ENCODE results near the gene SH3BP5. TPM values are rescaled to one million over a fixed set of nuclear protein-coding genes. Genes with fewer than 3 reads are reported as not detected.

The SH3BP5 gene, protein sequence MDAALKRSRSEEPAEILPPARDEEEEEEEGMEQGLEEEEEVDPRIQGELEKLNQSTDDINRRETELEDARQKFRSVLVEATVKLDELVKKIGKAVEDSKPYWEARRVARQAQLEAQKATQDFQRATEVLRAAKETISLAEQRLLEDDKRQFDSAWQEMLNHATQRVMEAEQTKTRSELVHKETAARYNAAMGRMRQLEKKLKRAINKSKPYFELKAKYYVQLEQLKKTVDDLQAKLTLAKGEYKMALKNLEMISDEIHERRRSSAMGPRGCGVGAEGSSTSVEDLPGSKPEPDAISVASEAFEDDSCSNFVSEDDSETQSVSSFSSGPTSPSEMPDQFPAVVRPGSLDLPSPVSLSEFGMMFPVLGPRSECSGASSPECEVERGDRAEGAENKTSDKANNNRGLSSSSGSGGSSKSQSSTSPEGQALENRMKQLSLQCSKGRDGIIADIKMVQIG
- total RNA-seq = 6.7 and 7.7 TPM in 2 replicates

DNA sequence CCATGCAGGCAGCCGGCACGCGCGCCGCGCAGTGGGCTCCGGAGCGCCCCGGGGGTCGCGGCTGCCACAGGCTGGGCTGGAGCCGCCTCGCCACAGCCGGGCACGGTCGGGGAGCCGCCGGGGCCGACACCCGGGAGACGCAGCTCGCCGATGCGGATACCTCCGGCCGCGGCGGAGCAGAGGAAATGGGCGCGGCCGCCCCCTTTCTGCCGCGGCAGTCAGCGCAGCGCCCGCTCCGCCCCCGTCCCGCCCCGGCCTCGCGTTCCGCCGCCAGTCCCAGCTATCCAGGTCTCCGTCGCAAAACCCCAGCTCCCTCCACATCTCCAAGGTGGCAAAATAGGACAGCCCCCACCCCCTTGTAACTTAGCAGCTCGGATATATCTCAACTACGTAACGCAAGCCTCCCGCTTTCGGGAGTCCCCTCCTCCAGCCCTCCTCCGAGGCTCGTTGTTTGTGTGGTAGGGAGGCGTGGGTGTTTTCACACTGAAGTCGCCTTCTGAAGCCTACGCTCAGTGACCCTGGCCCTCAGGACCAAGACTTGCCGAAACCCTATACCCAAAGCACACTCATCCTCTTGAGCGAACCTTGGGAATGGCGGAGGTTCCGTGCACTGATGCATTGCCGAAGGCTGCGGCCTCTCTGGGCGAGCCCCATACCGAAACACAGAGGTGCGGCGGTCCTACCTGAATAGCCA lies at the start of gene SH3BP5:
Gene SH3BP5 (minus strand): TSS at position 182 of the 694 bp plus-strand sequence. CDS start 178 bp downstream, at position 4.
- H3K4me3 ChIP-seq (ENCODE audit: low read depth, low read length) = peak within 1 kb of the TSS; percentile 90
- TF ChIP-seq, protein P1, sequence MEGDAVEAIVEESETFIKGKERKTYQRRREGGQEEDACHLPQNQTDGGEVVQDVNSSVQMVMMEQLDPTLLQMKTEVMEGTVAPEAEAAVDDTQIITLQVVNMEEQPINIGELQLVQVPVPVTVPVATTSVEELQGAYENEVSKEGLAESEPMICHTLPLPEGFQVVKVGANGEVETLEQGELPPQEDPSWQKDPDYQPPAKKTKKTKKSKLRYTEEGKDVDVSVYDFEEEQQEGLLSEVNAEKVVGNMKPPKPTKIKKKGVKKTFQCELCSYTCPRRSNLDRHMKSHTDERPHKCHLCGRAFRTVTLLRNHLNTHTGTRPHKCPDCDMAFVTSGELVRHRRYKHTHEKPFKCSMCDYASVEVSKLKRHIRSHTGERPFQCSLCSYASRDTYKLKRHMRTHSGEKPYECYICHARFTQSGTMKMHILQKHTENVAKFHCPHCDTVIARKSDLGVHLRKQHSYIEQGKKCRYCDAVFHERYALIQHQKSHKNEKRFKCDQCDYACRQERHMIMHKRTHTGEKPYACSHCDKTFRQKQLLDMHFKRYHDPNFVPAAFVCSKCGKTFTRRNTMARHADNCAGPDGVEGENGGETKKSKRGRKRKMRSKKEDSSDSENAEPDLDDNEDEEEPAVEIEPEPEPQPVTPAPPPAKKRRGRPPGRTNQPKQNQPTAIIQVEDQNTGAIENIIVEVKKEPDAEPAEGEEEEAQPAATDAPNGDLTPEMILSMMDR (conservative IDR thresholded peaks at IDR 0.05; ENCODE audit: low read depth, low read length) = peak; percentile 52
- no peak for DNase-seq (ENCODE audit: low read depth)

DNA sequence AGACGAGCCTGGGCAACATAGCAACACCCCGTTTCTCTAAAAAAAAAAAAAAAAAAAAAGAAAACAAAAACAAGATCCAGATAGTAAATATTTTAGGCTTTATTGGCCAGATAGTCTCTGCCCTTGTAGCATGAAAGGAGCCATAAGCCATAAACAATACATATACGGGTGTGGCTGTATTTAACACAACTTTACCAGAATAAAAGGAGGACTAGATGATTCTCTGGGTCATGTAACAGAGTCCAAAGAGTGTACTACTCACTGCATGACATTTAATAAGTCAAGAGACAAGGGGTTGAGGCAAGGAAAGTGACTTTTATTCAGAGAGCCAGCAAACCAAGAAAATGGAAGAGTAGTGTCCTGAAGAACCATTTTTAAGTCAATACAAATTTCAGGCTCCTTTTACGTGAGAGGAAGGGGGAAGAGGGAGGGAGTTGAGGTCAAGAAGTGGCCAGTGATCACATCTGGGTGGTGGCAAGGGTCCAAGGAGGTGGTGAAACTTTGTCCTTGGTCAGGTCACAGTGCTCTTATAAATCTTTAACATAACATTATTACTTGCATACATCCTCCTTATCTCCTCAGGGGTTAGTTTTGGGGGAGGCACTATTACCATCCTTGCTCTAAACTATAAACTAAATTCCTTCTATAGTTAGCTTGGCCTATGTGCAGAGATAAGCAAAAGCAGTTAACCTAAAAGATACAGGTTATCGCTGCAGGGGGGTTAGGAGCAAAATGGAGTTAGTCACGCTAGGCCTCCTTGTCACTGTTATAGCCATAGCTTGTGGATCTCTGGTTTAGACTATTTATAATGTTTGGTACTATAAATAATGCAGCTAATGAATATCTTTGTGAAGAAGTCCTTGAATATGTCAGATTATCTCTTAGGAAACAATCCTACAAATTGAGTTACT lies 48.8 kb upstream of the SH3BP5 start:
- TF ChIP-seq, protein P1 (conservative IDR thresholded peaks at IDR 0.05; ENCODE audit: low read depth, low read length) = no peak
- no peak overlapping the region for H3K4me3 ChIP-seq (ENCODE audit: low read depth, low read length)
- DNase-seq (ENCODE audit: low read depth) = no peak

DNA sequence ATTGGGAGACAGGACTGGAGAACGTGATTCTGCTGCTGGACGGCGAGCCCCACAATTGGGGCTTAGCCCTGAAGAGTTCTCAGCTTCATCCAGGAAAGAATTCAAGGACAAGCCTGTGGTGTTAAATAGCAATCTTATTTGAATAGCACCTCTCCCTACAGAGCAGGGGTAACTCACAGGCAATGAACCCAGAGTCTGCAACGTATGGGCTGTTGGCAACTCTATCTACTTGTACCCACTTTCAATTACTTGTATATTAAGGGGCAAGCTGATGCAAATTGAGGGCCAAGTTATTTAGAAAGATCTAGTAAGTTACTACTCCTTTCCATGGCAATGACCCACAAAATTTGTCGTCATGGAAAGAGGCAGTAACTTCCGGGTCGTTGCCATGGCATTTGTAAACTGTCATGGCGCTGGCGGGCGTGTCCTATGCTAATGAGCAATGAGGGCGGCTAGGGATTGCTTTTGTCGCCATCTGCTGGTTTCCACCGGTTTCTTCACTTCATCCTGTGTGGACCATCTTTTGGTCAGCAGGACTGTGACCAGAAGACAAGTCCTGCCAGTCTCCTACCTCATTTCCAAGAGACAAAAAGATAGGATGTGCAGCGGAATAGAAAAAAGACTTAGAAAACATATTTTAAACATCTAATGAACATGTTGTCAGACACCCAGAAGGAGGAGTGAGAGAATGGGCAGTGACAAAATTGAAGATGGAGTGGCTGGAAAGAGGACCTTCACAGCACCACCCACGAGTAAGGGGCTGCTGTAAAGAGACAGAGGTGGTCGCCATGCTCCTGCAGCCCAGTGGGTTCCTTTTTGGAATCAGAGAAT lies 45.8 kb upstream of the SH3BP5 start:
- no peak overlapping the region for H3K4me3 ChIP-seq (ENCODE audit: low read depth, low read length)
- TF ChIP-seq, protein P1 (conservative IDR thresholded peaks at IDR 0.05; ENCODE audit: low read depth, low read length) = peak; percentile 92
- DNase-seq (ENCODE audit: low read depth) = peak; percentile 56

DNA sequence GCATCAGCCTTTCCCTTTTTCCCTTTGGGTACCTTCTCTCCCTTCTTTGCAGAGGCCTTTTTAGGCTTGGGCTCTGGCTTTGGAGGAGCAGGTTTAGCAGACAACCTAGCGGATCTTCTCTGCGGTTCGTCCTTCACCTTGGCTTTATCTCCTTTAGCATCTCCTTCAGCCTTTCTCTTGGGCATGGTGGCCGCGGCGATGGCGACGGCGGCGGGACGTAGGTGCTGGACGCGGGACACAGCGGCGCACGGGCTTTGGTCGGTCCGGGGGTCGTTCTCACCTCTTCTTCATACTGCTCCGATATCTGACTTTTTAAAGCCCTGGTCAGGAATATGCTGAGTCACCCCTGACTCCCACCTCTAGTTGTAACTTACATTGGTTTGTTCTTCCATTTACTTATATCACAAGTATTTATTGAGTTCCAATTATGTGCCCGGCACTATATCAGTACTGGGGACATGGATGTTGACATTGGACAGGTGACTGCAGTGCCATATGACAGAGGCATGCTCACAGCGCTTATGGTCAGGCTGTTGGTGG lies 43.1 kb upstream of the SH3BP5 start:
- TF ChIP-seq, protein P1 (conservative IDR thresholded peaks at IDR 0.05; ENCODE audit: low read depth, low read length) = no peak
- DNase-seq (ENCODE audit: low read depth) = no peak
- H3K4me3 ChIP-seq (ENCODE audit: low read depth, low read length) = no peak overlapping the region

DNA sequence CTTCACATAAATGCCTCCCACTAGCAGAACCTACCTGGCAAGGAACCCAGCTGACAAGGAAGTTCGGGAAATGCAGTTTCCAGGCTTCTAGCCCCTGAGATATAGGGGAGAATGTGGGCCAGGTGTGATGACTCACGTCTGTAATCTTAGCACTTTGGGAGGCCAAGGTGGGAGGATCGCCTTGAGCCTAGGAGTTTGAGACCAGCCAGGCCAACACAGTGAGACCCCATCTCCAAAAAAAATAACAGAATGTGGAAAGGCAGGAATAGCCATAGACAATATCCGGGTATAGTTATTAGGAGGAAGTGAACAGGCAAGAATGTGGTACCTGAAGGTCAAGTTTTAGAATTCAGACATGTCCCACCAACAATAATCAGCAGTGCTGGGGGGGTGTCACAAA lies 40.5 kb upstream of the SH3BP5 start:
- no peak overlapping the region for H3K4me3 ChIP-seq (ENCODE audit: low read depth, low read length)
- TF ChIP-seq, protein P1 (conservative IDR thresholded peaks at IDR 0.05; ENCODE audit: low read depth, low read length) = no peak
- DNase-seq (ENCODE audit: low read depth) = no peak

Data from epithelial cell of proximal tubule (primary cell).